A549 (cell line): ENCODE results near the gene ALG12. TPM values are rescaled to one million over a fixed set of nuclear protein-coding genes. Genes with fewer than 3 reads are reported as not detected.

ENCODE experiments used
- ATOH8 ChIP-seq: fragments of 250-450 bp; sonication (Bioruptor Pico); IDR thresholded peaks from 2 replicates; pipeline ENCODE4 v1.5.0; 2020; ENCODE audit warnings: low read depth, mild to moderate bottlenecking, moderate library complexity
- BCL3 ChIP-seq: fragments of >200 bp; sonication (Bioruptor Twin); formaldehyde crosslinking; IDR thresholded peaks from 3 replicates; pipeline ENCODE4 v1.6.1; 2016
- BHLHE40 ChIP-seq: IDR thresholded peaks from 2 replicates; pipeline ENCODE4 v1.6.1; 2012; ENCODE audit warnings: low read depth, low read length, inconsistent platforms
- CBX2 ChIP-seq: fragments of 200-600 bp; sonication (generic); IDR thresholded peaks from 2 replicates; pipeline ENCODE4 v1.6.1; 2016; ENCODE audit warnings: low read depth, mild to moderate bottlenecking, borderline replicate concordance
- CBX8 ChIP-seq: fragments of 200-600 bp; sonication (generic); IDR thresholded peaks from 2 replicates; pipeline ENCODE4 v1.6.1; 2016
- CEBPB ChIP-seq, 2 experiments: fragments of >200 bp in 1 of 2; sonication (Bioruptor Twin) in 1 of 2; formaldehyde crosslinking in 1 of 2; IDR thresholded peaks; 2 replicates each; pipeline ENCODE4 v1.6.1; 2012 to 2016
- CHD4 ChIP-seq: fragments of 200-600 bp; sonication (generic); IDR thresholded peaks from 2 replicates; pipeline ENCODE4 v1.6.1; 2016; ENCODE audit warnings: antibody characterized with exemption, mild to moderate bottlenecking, borderline replicate concordance
- EHF ChIP-seq: fragments of 250-450 bp; sonication (Bioruptor Pico); IDR thresholded peaks from 2 replicates; pipeline ENCODE4 v1.5.0; 2020; ENCODE audit warnings: mild to moderate bottlenecking
- EHMT2 ChIP-seq: fragments of 200-600 bp; sonication (generic); IDR thresholded peaks from 2 replicates; pipeline ENCODE4 v1.6.1; 2016; ENCODE audit warnings: antibody characterized with exemption, low read depth, mild to moderate bottlenecking, moderate library complexity
- EP300 ChIP-seq, 2 experiments: fragments of >200 bp; sonication (Bioruptor Twin); formaldehyde crosslinking; IDR thresholded peaks; 2 replicates in 1 of 2; 3 replicates in 1 of 2; pipeline ENCODE4 v1.6.1; 2016 to 2017
- FOSB ChIP-seq: fragments of 250-450 bp; sonication (Bioruptor Pico); IDR thresholded peaks from 2 replicates; pipeline ENCODE4 v1.5.0; 2020; ENCODE audit warnings: mild to moderate bottlenecking, moderate library complexity
- FOSL2 ChIP-seq, 2 experiments: fragments of 450-650 bp in 1 of 2; fragments of >200 bp in 1 of 2; sonication (Bioruptor Twin) in 1 of 2; formaldehyde crosslinking; IDR thresholded peaks; 2 replicates each; pipeline versions ENCODE4 v1.5.0 to v1.6.1; 2016 to 2020; ENCODE audit warnings: mild to moderate bottlenecking in 1 of 2, moderate library complexity in 1 of 2
- GATA3 ChIP-seq: IDR thresholded peaks from 2 replicates; pipeline ENCODE4 v1.6.1; 2012; ENCODE audit warnings: borderline replicate concordance
- HES2 ChIP-seq: fragments of >200 bp; sonication (Bioruptor Twin); formaldehyde crosslinking; IDR thresholded peaks from 2 replicates; pipeline ENCODE4 v1.6.1; 2016
- HEYL ChIP-seq: fragments of 250-450 bp; sonication (Bioruptor Pico); IDR thresholded peaks from 2 replicates; pipeline ENCODE4 v1.8.0; 2021; ENCODE audit warnings: mild to moderate bottlenecking, moderate library complexity
- HOXB5 ChIP-seq: fragments of 250-450 bp; sonication (Bioruptor Pico); IDR thresholded peaks from 2 replicates; pipeline ENCODE4 v1.5.0; 2020; ENCODE audit warnings: mild to moderate bottlenecking, moderate library complexity
- KDM1A ChIP-seq: fragments of 200-600 bp; sonication (generic); IDR thresholded peaks from 2 replicates; pipeline ENCODE4 v1.6.1; 2016; ENCODE audit warnings: low read depth, mild to moderate bottlenecking
- KDM5A ChIP-seq: fragments of 200-600 bp; sonication (generic); IDR thresholded peaks from 2 replicates; pipeline ENCODE4 v1.6.1; 2016; ENCODE audit warnings: antibody characterized with exemption, mild to moderate bottlenecking
- MAFK ChIP-seq: fragments of 450-650 bp; IDR thresholded peaks from 2 replicates; pipeline ENCODE4 v1.6.1; 2014; ENCODE audit not compliant: partially characterized antibody
- NFE2L2 ChIP-seq: fragments of 150-350 bp; conservative IDR thresholded peaks from 2 replicates; pipeline ENCODE4 v1.6.1; 2014; ENCODE audit warnings: low read length
- PHF8 ChIP-seq: fragments of 200-600 bp; sonication (generic); IDR thresholded peaks from 2 replicates; pipeline ENCODE4 v1.6.1; 2016; ENCODE audit warnings: low read depth, mild to moderate bottlenecking, antibody characterized with exemption, moderate library complexity, borderline replicate concordance
- POLR2A ChIP-seq: IDR thresholded peaks from 2 replicates; pipeline ENCODE4 v1.6.1; 2012; ENCODE audit warnings: mild to moderate bottlenecking, low read length
- RAD21 ChIP-seq, 2 experiments: fragments of >200 bp in 1 of 2; sonication (Bioruptor Twin) in 1 of 2; formaldehyde crosslinking in 1 of 2; IDR thresholded peaks in 1 of 2; conservative IDR thresholded peaks in 1 of 2; 2 replicates in 1 of 2; 3 replicates in 1 of 2; pipeline ENCODE4 v1.6.1; 2012 to 2018; ENCODE audit warnings: inconsistent platforms in 1 of 2
- RCOR1 ChIP-seq: fragments of 150-350 bp; IDR thresholded peaks from 2 replicates; pipeline ENCODE4 v1.6.1; 2014; ENCODE audit warnings: antibody characterized with exemption, low read length, low read depth
- REST ChIP-seq: fragments of 200-600 bp; sonication (generic); IDR thresholded peaks from 2 replicates; pipeline ENCODE4 v1.6.1; 2016; ENCODE audit warnings: antibody characterized with exemption, mild to moderate bottlenecking, moderate library complexity
- RFX5 ChIP-seq: fragments of 450-650 bp; IDR thresholded peaks from 2 replicates; pipeline ENCODE4 v1.7.1; 2014; ENCODE audit warnings: antibody characterized with exemption, mild to moderate bottlenecking, moderate library complexity
- TFCP2L1 ChIP-seq: fragments of 250-450 bp; sonication (Bioruptor Pico); IDR thresholded peaks from 2 replicates; pipeline ENCODE4 v1.5.0; 2021; ENCODE audit warnings: mild to moderate bottlenecking
- USF2 ChIP-seq: fragments of 450-650 bp; IDR thresholded peaks from 2 replicates; pipeline ENCODE4 v1.6.1; 2014; ENCODE audit warnings: antibody characterized with exemption
- ZC3H11A ChIP-seq: fragments of 450-650 bp; IDR thresholded peaks from 2 replicates; pipeline ENCODE4 v1.6.1; 2014; ENCODE audit warnings: antibody characterized with exemption, mild to moderate bottlenecking
- ZFP36 ChIP-seq: fragments of 450-650 bp; IDR thresholded peaks from 2 replicates; pipeline ENCODE4 v1.6.1; 2014; ENCODE audit warnings: borderline replicate concordance; ENCODE audit not compliant: partially characterized antibody
- ZNF302 ChIP-seq: fragments of 250-450 bp; sonication (Bioruptor Pico); IDR thresholded peaks from 2 replicates; pipeline ENCODE4 v1.9.0; 2021; ENCODE audit warnings: inconsistent platforms, mild to moderate bottlenecking, moderate library complexity
- ZSCAN20 ChIP-seq: fragments of 250-450 bp; sonication (Bioruptor Pico); IDR thresholded peaks from 2 replicates; pipeline ENCODE4 v1.8.0; 2022; ENCODE audit warnings: mild to moderate bottlenecking, moderate library complexity
- polyA plus RNA-seq, 4 experiments: library from polyadenylated mRNA; depleted of rRNA in 3 of 4; stranded (reverse); fragments of >200 nt; fragmentation: RNase III in 1 of 4; extraction: RNeasy Plus Mini Kit Qiagen cat#74134 plus additional on column Dnase treatment in 1 of 4; gene quantifications; 2 replicates in 3 of 4; 3 replicates in 1 of 4; pipeline ENCODE4 v1.2.3, GENCODE V29; 2011 to 2017
- TF ChIP-seq, protein P1 (sequence below): IDR thresholded peaks from 2 replicates; pipeline ENCODE4 v1.6.1; 2012
- TF ChIP-seq, protein P2 (sequence below): fragments of >200 bp; sonication (Bioruptor Twin); formaldehyde crosslinking; IDR thresholded peaks from 3 replicates; pipeline ENCODE4 v1.5.1; 2016

ALG12 gene
- polyA plus RNA-seq, 2 of the 4 experiments (the other 2 are of a cell fraction) = 4.4 to 7.7 TPM

GRCh38 chr22:49960159-49961004 is 42.1 kb upstream of the ALG12 start, which contains the start of gene PIM3 (continued):
- TF ChIP-seq REST = no peak
- no peak for TF ChIP-seq FOSB (CRISPR knock-in tag)
- TF ChIP-seq ZFP36 = no peak
- TF ChIP-seq CEBPB (IDR thresholded peaks at IDR 0.05) = no peak
- no peak for TF ChIP-seq ZSCAN20 (CRISPR knock-in tag)
- TF ChIP-seq HES2 = no peak
- 0 out of 2 replicates have a peak, but pooled peaks have one; percentile 1 for TF ChIP-seq TFCP2L1 (CRISPR knock-in tag)
- TF ChIP-seq HEYL (CRISPR knock-in tag) = no peak
- peak; percentile 76 for TF ChIP-seq BCL3
- TF ChIP-seq RAD21 (conservative IDR thresholded peaks at IDR 0.05 in 1 of 2, IDR thresholded peaks at IDR 0.05 in 1 of 2) = no peak
- TF ChIP-seq USF2 = no peak
- no peak for TF ChIP-seq GATA3
- TF ChIP-seq PHF8 = peak; percentile 28; the same call in 1 of the 2 replicates
- TF ChIP-seq CBX8 = no peak
- no peak for TF ChIP-seq ZC3H11A
- no peak for TF ChIP-seq FOSL2 (IDR thresholded peaks at IDR 0.05)
- 0 out of 2 replicates have a peak, but pooled peaks have one; percentile 3 for TF ChIP-seq FOSL2 (CRISPR knock-in tag; IDR thresholded peaks at IDR 0.05)
- no peak for TF ChIP-seq EHF (CRISPR knock-in tag)
- TF ChIP-seq BHLHE40 = no peak
- TF ChIP-seq, protein P1, sequence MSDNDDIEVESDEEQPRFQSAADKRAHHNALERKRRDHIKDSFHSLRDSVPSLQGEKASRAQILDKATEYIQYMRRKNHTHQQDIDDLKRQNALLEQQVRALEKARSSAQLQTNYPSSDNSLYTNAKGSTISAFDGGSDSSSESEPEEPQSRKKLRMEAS = peak; percentile 53
- no peak for TF ChIP-seq NFE2L2
- TF ChIP-seq MAFK = no peak
- no peak for TF ChIP-seq RCOR1
- TF ChIP-seq, protein P2, sequence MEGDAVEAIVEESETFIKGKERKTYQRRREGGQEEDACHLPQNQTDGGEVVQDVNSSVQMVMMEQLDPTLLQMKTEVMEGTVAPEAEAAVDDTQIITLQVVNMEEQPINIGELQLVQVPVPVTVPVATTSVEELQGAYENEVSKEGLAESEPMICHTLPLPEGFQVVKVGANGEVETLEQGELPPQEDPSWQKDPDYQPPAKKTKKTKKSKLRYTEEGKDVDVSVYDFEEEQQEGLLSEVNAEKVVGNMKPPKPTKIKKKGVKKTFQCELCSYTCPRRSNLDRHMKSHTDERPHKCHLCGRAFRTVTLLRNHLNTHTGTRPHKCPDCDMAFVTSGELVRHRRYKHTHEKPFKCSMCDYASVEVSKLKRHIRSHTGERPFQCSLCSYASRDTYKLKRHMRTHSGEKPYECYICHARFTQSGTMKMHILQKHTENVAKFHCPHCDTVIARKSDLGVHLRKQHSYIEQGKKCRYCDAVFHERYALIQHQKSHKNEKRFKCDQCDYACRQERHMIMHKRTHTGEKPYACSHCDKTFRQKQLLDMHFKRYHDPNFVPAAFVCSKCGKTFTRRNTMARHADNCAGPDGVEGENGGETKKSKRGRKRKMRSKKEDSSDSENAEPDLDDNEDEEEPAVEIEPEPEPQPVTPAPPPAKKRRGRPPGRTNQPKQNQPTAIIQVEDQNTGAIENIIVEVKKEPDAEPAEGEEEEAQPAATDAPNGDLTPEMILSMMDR = no peak
- TF ChIP-seq ATOH8 (CRISPR knock-in tag) = no peak
- TF ChIP-seq EHMT2 = no peak
- TF ChIP-seq HOXB5 (CRISPR knock-in tag) = 0 out of 2 replicates have a peak, but pooled peaks have one; percentile 30
- no peak for TF ChIP-seq RFX5
- peak; percentile 91 for TF ChIP-seq POLR2A
- no peak for TF ChIP-seq CBX2
- TF ChIP-seq EP300 (IDR thresholded peaks at IDR 0.05) = no peak
- TF ChIP-seq KDM1A = no peak
- no peak for TF ChIP-seq ZNF302 (CRISPR knock-in tag)
- no peak for TF ChIP-seq KDM5A
- TF ChIP-seq CHD4 = no peak
